Measurements from ENCODE around the gene MARCKS. TPM values are rescaled to one million over a fixed set of nuclear protein-coding genes. Genes with fewer than 3 reads are reported as not detected.

Gene MARCKS
- total and polyA plus RNA-seq, 10 of the 15 experiments (the other 5 are each of a cell fraction or from before 2014, with no cell fraction given) = 29.0 to 164 (median 74.5) TPM

DNA sequence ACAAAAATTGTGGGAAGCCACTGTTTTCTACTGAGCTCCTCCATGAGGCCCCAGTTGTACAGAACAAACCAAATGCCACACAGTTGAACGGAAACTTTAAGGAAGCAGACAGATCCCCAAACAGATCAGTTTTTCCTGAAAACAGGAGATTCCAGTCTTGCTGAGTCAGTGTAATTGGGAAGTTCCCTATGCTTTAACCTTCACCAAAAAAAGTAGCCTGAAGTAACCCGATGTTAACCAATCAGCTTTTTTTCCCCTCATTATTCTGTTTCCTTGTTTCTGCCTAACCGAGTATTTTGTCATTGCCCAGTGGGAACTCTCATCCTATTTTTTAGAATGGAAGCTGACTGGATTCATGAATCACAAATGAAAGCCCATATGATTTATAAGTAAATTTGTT lies 36.7 kb downstream of the MARCKS start:
- no TSS peak for BruUV-seq (replicated peaks)
- no peaks in the 10 kb centered on the region for H3K36me3 ChIP-seq (ENCODE audit: control insufficient read depth in 2 of 2, insufficient read depth in 2 of 2, low read length in 1 of 2)
- no peaks in the 10 kb centered on the region for H4K20me1 ChIP-seq (ENCODE audit: control insufficient read depth, insufficient read depth)
- no peak for FAIRE-seq
- TF ChIP-seq YBX1 (IDR thresholded peaks at IDR 0.05) (no peak), WRNIP1 (IDR thresholded peaks at IDR 0.05; ENCODE audit: borderline replicate concordance, low read depth, low read length) (no peak), ZNF207 (IDR thresholded peaks at IDR 0.05; ENCODE audit: borderline replicate concordance) (no peak), YY1 (IDR thresholded peaks at IDR 0.05; ENCODE audit: low read depth, low read length) (no peak), ELK1 (IDR thresholded peaks at IDR 0.05; ENCODE audit: low read depth, low read length) (no peak), LARP7 (IDR thresholded peaks at IDR 0.05) (no peak), CHD1 (IDR thresholded peaks at IDR 0.05; ENCODE audit: low read depth, low read length) (no peak), NFXL1 (IDR thresholded peaks at IDR 0.05; ENCODE audit: borderline replicate concordance) (no peak), TARDBP (IDR thresholded peaks at IDR 0.05; ENCODE audit: borderline replicate concordance) (no peak), PML (IDR thresholded peaks at IDR 0.05; ENCODE audit: low read length) (no peak), KLF5 (IDR thresholded peaks at IDR 0.05; ENCODE audit: partially characterized antibody) (no peak), ATF7 (IDR thresholded peaks at IDR 0.05; ENCODE audit: low read depth) (no peak), CTCF (IDR thresholded peaks at IDR 0.05 in 2 of 3, conservative IDR thresholded peaks at IDR 0.05 in 1 of 3; ENCODE audit: control insufficient read depth in 2 of 3, extremely low read depth in 1 of 3, insufficient read depth in 1 of 3, low read depth in 3 of 3, low read length in 3 of 3) (no peak), SIN3A (IDR thresholded peaks at IDR 0.05; ENCODE audit: low read depth, low read length) (no peak), TCF3 (IDR thresholded peaks at IDR 0.05; ENCODE audit: borderline replicate concordance, insufficient read depth, low read depth, low read length) (no peak)
- TF ChIP-seq, protein P1, sequence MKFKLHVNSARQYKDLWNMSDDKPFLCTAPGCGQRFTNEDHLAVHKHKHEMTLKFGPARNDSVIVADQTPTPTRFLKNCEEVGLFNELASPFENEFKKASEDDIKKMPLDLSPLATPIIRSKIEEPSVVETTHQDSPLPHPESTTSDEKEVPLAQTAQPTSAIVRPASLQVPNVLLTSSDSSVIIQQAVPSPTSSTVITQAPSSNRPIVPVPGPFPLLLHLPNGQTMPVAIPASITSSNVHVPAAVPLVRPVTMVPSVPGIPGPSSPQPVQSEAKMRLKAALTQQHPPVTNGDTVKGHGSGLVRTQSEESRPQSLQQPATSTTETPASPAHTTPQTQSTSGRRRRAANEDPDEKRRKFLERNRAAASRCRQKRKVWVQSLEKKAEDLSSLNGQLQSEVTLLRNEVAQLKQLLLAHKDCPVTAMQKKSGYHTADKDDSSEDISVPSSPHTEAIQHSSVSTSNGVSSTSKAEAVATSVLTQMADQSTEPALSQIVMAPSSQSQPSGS (IDR thresholded peaks at IDR 0.05; ENCODE audit: low read length) = no peak
- no peak for DNase-seq (ENCODE audit: low read depth, low spot score)
- H3K27me3 ChIP-seq (replicated peaks in 1 of 2; ENCODE audit: control insufficient read depth in 2 of 2, insufficient read depth in 2 of 2, low read length in 1 of 2) = no peaks in the 10 kb centered on the region
- POLR2A ChIA-PET = no interaction called here
- H3K4me2 ChIP-seq (ENCODE audit: control insufficient read depth, insufficient read depth) = no peak overlapping the region
- 75% methylated on average over 3 of the region's 3 CpGs for WGBS (ENCODE audit: insufficient coverage, insufficient replicate concordance, low lambda C conversion rate, missing lambda C conversion rate)
- no peak overlapping the region for H3K9ac ChIP-seq (ENCODE audit: control insufficient read depth, insufficient read depth, low read length)
- SMC1A ChIA-PET (ENCODE audit: uncharacterized antibody, unreplicated experiment) = no interaction called here
- no peak overlapping the region for H2AFZ ChIP-seq (ENCODE audit: control insufficient read depth, low read depth, low read length)
- no peaks in the 10 kb centered on the region for H3K79me2 ChIP-seq (ENCODE audit: control insufficient read depth, insufficient read depth, low read length)
- CTCF ChIA-PET = interaction anchor here (0.8 kb wide), 1 partner anchor 15 kb away, joined by 3 read pairs; no protein-coding TSS in a partner anchor
- RAD21 ChIA-PET (ENCODE audit: unreplicated experiment) = interaction anchor here (1.0 kb wide), 1 partner anchor 268 kb away, joined by 3 read pairs; no protein-coding TSS in a partner anchor
- no peaks in the 10 kb centered on the region for H3K9me3 ChIP-seq (replicated peaks; ENCODE audit: control insufficient read depth, insufficient read depth, low read length)
- H3K4me3 ChIP-seq = no peak overlapping the region
- no peak overlapping the region for H3K27ac ChIP-seq (ENCODE audit: control insufficient read depth, insufficient read depth)
- H3K4me1 ChIP-seq (ENCODE audit: control insufficient read depth, insufficient read depth, low read length) = no peaks in the 10 kb centered on the region
- no peak for ATAC-seq
- in situ Hi-C loops (cut with MboI) = no loop called here
- intact Hi-C loops (cut with micrococcal nuclease; ENCODE audit: unreplicated experiment) = no loop called here
